Natural killer cell (primary cell): ENCODE results near the gene DMTF1. TPM values are rescaled to one million over a fixed set of nuclear protein-coding genes. Genes with fewer than 3 reads are reported as not detected.
A peak's percentile ranks its signal among the peaks of the same experiment; 100 is the strongest.

Experiments used
- ATAC-seq, 3 donors: fragments of 150-1000 bp in 2 of 3; fragments of 200-7000 bp in 1 of 3; cut with Tn5 transposase; 1 replicate in 1 of 3; 2 replicates in 2 of 3; pipeline ENCODE4 v1.10.0; 2021; ENCODE audit warnings: mild to moderate bottlenecking in 2 of 3, moderate library complexity in 2 of 3
- DNase-seq, 2 donors: peaks; one replicate each; pipeline versions ENCODE4 v3.0.0 to v3.0.0-alpha.2; 2013 to 2021; ENCODE audit warnings: mixed read lengths in 1 of 2
- H3K27ac ChIP-seq: one replicate; pipeline ENCODE4 v1.5.1; 2013; ENCODE audit warnings: mild to moderate bottlenecking, low read length
- H3K27me3 ChIP-seq: one replicate; pipeline ENCODE4 v1.6.1; 2013; ENCODE audit warnings: low read length; ENCODE audit not compliant: control insufficient read depth, insufficient read depth
- H3K36me3 ChIP-seq: one replicate; pipeline ENCODE4 v1.6.1; 2013; ENCODE audit warnings: low read length; ENCODE audit not compliant: control insufficient read depth, insufficient read depth
- H3K4me1 ChIP-seq: one replicate; pipeline ENCODE4 v1.6.1; 2013; ENCODE audit warnings: low read length; ENCODE audit not compliant: control insufficient read depth, insufficient read depth
- H3K4me3 ChIP-seq: one replicate; pipeline ENCODE4 v1.5.1; 2013; ENCODE audit warnings: low read length
- H3K9me3 ChIP-seq: one replicate; pipeline ENCODE4 v1.6.1; 2013; ENCODE audit warnings: low read length; ENCODE audit not compliant: control insufficient read depth, insufficient read depth
- H3K27ac Mint-ChIP-seq, 2 donors: one replicate each; pipeline ENCODE4 v1.8.0; 2022; ENCODE audit warnings: mild to moderate bottlenecking in 2 of 2, mixed read lengths in 2 of 2, moderate library complexity in 1 of 2
- H3K27me3 Mint-ChIP-seq, 2 donors: one replicate each; pipeline ENCODE4 v1.8.0; 2022; ENCODE audit warnings: low read depth in 2 of 2, mixed read lengths in 2 of 2
- H3K36me3 Mint-ChIP-seq: one replicate; pipeline ENCODE4 v1.8.0; 2022; ENCODE audit warnings: mixed read lengths
- H3K4me1 Mint-ChIP-seq, 2 donors: one replicate each; pipeline ENCODE4 v1.8.0; 2022; ENCODE audit warnings: mixed read lengths in 2 of 2
- H3K4me3 Mint-ChIP-seq: one replicate; pipeline ENCODE4 v1.8.0; 2022; ENCODE audit warnings: mild to moderate bottlenecking, moderate library complexity, mixed read lengths
- H3K9me3 Mint-ChIP-seq, 2 donors: one replicate each; pipeline ENCODE4 v1.8.0; 2022; ENCODE audit warnings: mixed read lengths in 2 of 2
- WGBS: methylation state at CpG from one replicate; pipeline ENCODE4 v1.1.7; 2013; ENCODE audit warnings: missing lambda C conversion rate; ENCODE audit not compliant: insufficient coverage; 5-methylcytosine and 5-hydroxymethylcytosine counted together
- intact Hi-C: fragments of 100-400 bp; cut with micrococcal nuclease; formaldehyde crosslinking; loops from one replicate; pipeline ENCODE4 v1.14.2; 2022
- total RNA-seq, 4 donors: library from RNA; stranded (reverse); fragments of 120-200 nt in 1 of 4; gene quantifications; one replicate each; pipeline versions ENCODE4 v1.2.3 to v1.2.4, GENCODE V29; 2013 to 2022
- TF ChIP-seq, protein P1 (sequence below): fragments of 200-600 bp; IDR thresholded peaks from one replicate; pipeline ENCODE4 v1.8.0; 2022; ENCODE audit warnings: antibody characterized with exemption

DMTF1 gene
- total RNA-seq, 3 donors from 2014 or later (not counting 1 experiment from before 2014, with no cell fraction given) = 154 to 178 (median 160) TPM

DNA sequence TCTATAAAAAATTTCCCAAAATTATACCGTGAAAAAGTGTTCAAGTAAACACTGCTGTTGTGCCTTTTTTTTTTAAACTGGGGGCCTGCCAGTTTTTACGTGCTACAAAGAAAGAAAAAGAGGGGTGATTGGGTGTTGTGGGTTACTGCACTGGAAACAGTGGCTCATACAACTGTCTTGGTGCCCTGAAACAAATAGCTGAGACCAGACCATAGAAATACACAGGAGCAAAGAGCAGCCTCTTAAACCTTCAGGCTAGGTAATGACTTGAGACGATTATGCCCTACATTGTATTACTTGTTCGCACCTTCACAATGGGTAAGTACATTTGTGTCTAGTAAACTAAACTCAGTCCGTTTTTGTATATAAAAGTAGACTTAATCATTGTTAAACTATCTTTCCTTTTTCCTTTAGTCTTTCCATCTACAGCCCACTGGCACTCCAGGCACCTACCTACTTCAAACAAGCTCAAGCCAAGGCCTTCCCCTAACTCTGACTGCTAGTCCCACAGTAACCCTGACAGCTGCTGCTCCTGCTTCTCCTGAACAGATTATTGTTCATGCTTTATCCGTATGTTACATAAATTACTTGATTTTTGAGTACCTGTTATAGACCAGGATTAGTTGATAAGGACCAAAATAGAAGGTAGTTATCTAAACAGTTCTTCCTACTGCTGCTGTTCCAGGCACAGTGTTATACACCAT is 40.7 kb downstream of the DMTF1 start:
- DNase-seq (no peak), ATAC-seq (no peak)
- Mint-ChIP-seq H3K4me3 (no peak overlapping the region), H3K27me3 (no peaks in the 10 kb centered on the region), H3K9me3 (no peaks in the 10 kb centered on the region), H3K36me3 (peaks cover 19% of the 10 kb centered on the region), H3K27ac (peak overlapping the region; percentile 57), H3K4me1 (peaks cover 0 to 21% of the 10 kb centered on the region in 2 donors)
- WGBS = 93% methylated on average over 5 of the region's 6 CpGs
- intact Hi-C loops = no loop called here
- H3K4me3 ChIP-seq = no peak overlapping the region
- peaks cover 98% of the 10 kb centered on the region for H3K36me3 ChIP-seq
- H3K27ac ChIP-seq = no peak overlapping the region
- H3K9me3 ChIP-seq = no peaks in the 10 kb centered on the region
- no peaks in the 10 kb centered on the region for H3K27me3 ChIP-seq
- TF ChIP-seq, protein P1, sequence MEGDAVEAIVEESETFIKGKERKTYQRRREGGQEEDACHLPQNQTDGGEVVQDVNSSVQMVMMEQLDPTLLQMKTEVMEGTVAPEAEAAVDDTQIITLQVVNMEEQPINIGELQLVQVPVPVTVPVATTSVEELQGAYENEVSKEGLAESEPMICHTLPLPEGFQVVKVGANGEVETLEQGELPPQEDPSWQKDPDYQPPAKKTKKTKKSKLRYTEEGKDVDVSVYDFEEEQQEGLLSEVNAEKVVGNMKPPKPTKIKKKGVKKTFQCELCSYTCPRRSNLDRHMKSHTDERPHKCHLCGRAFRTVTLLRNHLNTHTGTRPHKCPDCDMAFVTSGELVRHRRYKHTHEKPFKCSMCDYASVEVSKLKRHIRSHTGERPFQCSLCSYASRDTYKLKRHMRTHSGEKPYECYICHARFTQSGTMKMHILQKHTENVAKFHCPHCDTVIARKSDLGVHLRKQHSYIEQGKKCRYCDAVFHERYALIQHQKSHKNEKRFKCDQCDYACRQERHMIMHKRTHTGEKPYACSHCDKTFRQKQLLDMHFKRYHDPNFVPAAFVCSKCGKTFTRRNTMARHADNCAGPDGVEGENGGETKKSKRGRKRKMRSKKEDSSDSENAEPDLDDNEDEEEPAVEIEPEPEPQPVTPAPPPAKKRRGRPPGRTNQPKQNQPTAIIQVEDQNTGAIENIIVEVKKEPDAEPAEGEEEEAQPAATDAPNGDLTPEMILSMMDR = no peak
- no peaks in the 10 kb centered on the region for H3K4me1 ChIP-seq

DNA sequence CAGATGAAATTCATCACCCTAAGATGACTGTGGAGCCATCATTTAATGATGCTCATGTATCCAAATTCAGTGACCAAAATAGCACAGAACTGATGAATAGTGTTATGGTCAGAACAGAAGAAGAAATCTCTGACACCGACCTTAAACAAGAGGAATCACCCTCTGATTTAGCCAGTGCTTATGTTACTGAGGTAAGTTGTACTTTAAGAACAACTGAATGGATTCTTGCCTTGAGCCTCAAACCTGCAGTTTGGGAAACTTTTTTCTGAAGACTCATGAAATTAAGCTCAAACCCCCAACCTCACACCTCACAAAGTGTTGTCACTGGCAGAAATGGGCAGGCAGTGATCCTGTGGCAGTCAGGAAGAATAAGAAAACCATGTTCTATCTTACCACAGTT is 41.7 kb downstream of the DMTF1 start:
- Histone ChIP-seq H3K27ac (no peak overlapping the region), H3K4me1 (no peaks in the 10 kb centered on the region), H3K36me3 (peaks cover 98% of the 10 kb centered on the region), H3K9me3 (no peaks in the 10 kb centered on the region), H3K4me3 (no peak overlapping the region), H3K27me3 (no peaks in the 10 kb centered on the region)
- Mint-ChIP-seq H3K9me3 (no peaks in the 10 kb centered on the region), H3K4me3 (no peak overlapping the region), H3K27me3 (no peaks in the 10 kb centered on the region), H3K4me1 (peaks cover 5 to 20% of the 10 kb centered on the region in 2 donors), H3K36me3 (peaks cover 11% of the 10 kb centered on the region), H3K27ac (peak overlapping the region; percentile 57)
- DNase-seq (no peak), ATAC-seq (no peak)
- TF ChIP-seq, protein P1 = no peak
- intact Hi-C loops = no loop called here
- WGBS = 90% methylated on average over 1 of the region's 1 CpG

DNA sequence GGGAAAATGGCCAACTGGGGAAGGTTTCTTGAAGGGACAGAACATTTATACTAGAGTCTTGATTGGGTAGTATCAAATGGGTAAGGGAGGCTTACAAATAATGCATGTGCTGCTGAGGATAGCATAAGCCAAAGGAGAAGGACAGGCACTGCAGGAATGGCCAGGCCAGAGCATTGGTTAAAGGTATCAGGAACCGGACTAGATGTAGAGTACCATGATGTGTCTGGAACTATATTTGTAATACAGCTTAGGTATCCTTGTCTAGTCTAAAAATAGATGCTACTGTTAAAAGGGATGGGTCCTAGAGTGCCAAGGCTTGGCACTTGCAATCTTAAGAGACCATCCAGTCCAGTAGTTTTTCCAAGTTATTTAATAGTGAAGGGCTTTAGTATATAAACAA is 47.0 kb downstream of the DMTF1 start:
- H3K4me3 Mint-ChIP-seq = no peak overlapping the region
- no peaks in the 10 kb centered on the region for H3K9me3 Mint-ChIP-seq
- 100% methylated on average over 1 of the region's 1 CpG for WGBS
- Histone ChIP-seq H3K27me3 (no peaks in the 10 kb centered on the region), H3K4me1 (no peaks in the 10 kb centered on the region), H3K36me3 (peaks cover 55% of the 10 kb centered on the region), H3K4me3 (no peak overlapping the region), H3K27ac (no peak overlapping the region), H3K9me3 (no peaks in the 10 kb centered on the region)
- H3K4me1 Mint-ChIP-seq = peaks cover 44 to 48% of the 10 kb centered on the region in 2 donors
- TF ChIP-seq, protein P1 = no peak
- no peak for ATAC-seq
- DNase-seq = no peak
- H3K36me3 Mint-ChIP-seq = no peaks in the 10 kb centered on the region
- H3K27me3 Mint-ChIP-seq = no peaks in the 10 kb centered on the region
- peak overlapping the region; percentile 67 to 71 for H3K27ac Mint-ChIP-seq
- intact Hi-C loops = no loop called here
